ENCODE data around the gene COL1A1.

COL1A1 gene

DNA sequence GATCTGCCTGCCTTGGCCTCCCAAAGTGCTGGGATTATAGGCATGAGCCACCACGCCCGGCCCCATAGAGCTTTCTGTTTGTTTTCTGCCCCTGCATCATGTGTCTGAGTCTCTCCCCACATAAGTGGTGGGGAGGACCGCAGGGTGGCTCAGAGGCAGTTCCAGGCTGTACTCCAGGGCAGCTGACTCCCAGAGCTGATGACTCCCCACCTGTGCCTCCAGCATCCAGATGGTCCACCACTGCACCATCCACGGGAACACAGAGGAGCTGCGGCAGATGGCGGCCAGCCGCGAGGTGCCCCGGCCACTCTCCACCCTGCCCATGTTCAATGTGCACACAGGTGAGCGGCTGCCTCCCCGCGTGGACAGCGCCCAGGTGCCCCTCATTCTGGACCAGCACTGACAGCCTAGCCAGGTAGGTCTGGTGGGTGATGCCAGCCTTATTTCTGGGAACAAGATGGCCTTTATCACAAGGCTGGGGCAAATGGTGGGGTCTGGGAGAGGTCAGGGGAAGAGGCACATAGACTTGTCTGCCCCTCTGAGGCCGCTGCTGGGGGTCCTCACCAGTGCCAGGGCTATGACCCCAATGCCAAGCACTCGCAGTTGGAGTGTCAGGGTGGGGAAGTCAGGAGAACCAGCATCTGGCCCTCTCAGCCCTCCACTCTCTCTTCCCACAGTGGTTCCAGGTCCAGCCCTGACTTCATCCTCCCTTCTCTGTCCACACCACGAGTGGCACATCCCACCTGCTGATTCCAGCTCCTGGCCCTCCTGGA, 26.2 kb downstream of the COL1A1 start:
- Histone ChIP-seq H3K27ac (ENCODE audit: low read length) (no peak overlapping the region), H3K9me3 (ENCODE audit: control insufficient read depth in 1 of 2, low read length in 2 of 2) (no peaks in the 10 kb centered on the region), H3K36me3 (ENCODE audit: control insufficient read depth in 1 of 2, insufficient read depth in 2 of 2, low read length in 2 of 2) (no peaks in the 10 kb centered on the region), H3K4me3 (ENCODE audit: low read depth in 1 of 2, low read length in 2 of 2) (no peak overlapping the region), H3K4me1 (ENCODE audit: control insufficient read depth in 1 of 2, insufficient read depth in 2 of 2, low read length in 2 of 2) (peaks cover 12 to 43% of the 10 kb centered on the region in 2 donors), H3K27me3 (ENCODE audit: low read depth, low read length) (no peaks in the 10 kb centered on the region)

- Histone ChIP-seq H3K4me1 (ENCODE audit: control insufficient read depth in 1 of 2, insufficient read depth in 2 of 2, low read length in 2 of 2) (peaks cover 12 to 47% of the 10 kb centered on the region in 2 donors), H3K36me3 (ENCODE audit: control insufficient read depth in 1 of 2, insufficient read depth in 2 of 2, low read length in 2 of 2) (no peaks in the 10 kb centered on the region), H3K9me3 (ENCODE audit: control insufficient read depth in 1 of 2, low read length in 2 of 2) (no peaks in the 10 kb centered on the region), H3K27ac (ENCODE audit: low read length) (no peak overlapping the region), H3K27me3 (ENCODE audit: low read depth, low read length) (no peaks in the 10 kb centered on the region), H3K4me3 (ENCODE audit: low read depth in 1 of 2, low read length in 2 of 2) (no peak overlapping the region)
These were observed 27.0 kb downstream of the COL1A1 start for GRCh38 chr17:50174444-50174843.

GRCh38 chr17:50173335-50173941, 28.0 kb downstream of the COL1A1 start:
- Histone ChIP-seq H3K27ac (ENCODE audit: low read length) (peak overlapping the region; percentile 67), H3K36me3 (ENCODE audit: control insufficient read depth in 1 of 2, insufficient read depth in 2 of 2, low read length in 2 of 2) (no peaks in the 10 kb centered on the region), H3K4me3 (ENCODE audit: low read depth in 1 of 2, low read length in 2 of 2) (no peak overlapping the region), H3K27me3 (ENCODE audit: low read depth, low read length) (no peaks in the 10 kb centered on the region), H3K9me3 (ENCODE audit: control insufficient read depth in 1 of 2, low read length in 2 of 2) (no peaks in the 10 kb centered on the region), H3K4me1 (ENCODE audit: control insufficient read depth in 1 of 2, insufficient read depth in 2 of 2, low read length in 2 of 2) (peaks cover 12 to 52% of the 10 kb centered on the region in 2 donors)

- H3K36me3 ChIP-seq (ENCODE audit: control insufficient read depth in 1 of 2, insufficient read depth in 2 of 2, low read length in 2 of 2), result no peaks in the 10 kb centered on the region
- no peaks in the 10 kb centered on the region for H3K27me3 ChIP-seq (ENCODE audit: low read depth, low read length)
- H3K4me3 ChIP-seq (ENCODE audit: low read depth in 1 of 2, low read length in 2 of 2), result no peak overlapping the region
- peak overlapping the region; percentile 67 for H3K27ac ChIP-seq (ENCODE audit: low read length)
- peaks cover 12 to 52% of the 10 kb centered on the region in 2 donors for H3K4me1 ChIP-seq (ENCODE audit: control insufficient read depth in 1 of 2, insufficient read depth in 2 of 2, low read length in 2 of 2)
- no peaks in the 10 kb centered on the region for H3K9me3 ChIP-seq (ENCODE audit: control insufficient read depth in 1 of 2, low read length in 2 of 2)
These were observed 28.5 kb downstream of the COL1A1 start for GRCh38 chr17:50172936-50173334.

- Histone ChIP-seq H3K4me3 (ENCODE audit: low read depth in 1 of 2, low read length in 2 of 2) (no peak overlapping the region), H3K4me1 (ENCODE audit: control insufficient read depth in 1 of 2, insufficient read depth in 2 of 2, low read length in 2 of 2) (peaks cover 12 to 50% of the 10 kb centered on the region in 2 donors), H3K9me3 (ENCODE audit: control insufficient read depth in 1 of 2, low read length in 2 of 2) (no peaks in the 10 kb centered on the region), H3K27me3 (ENCODE audit: low read depth, low read length) (no peaks in the 10 kb centered on the region), H3K27ac (ENCODE audit: low read length) (no peak overlapping the region), H3K36me3 (ENCODE audit: control insufficient read depth in 1 of 2, insufficient read depth in 2 of 2, low read length in 2 of 2) (no peaks in the 10 kb centered on the region)
These were observed 29.3 kb downstream of the COL1A1 start for GRCh38 chr17:50172130-50172529.

- Histone ChIP-seq H3K9me3 (ENCODE audit: control insufficient read depth in 1 of 2, low read length in 2 of 2) (no peaks in the 10 kb centered on the region), H3K4me3 (ENCODE audit: low read depth in 1 of 2, low read length in 2 of 2) (no peak overlapping the region), H3K36me3 (ENCODE audit: control insufficient read depth in 1 of 2, insufficient read depth in 2 of 2, low read length in 2 of 2) (no peaks in the 10 kb centered on the region), H3K27ac (ENCODE audit: low read length) (no peak overlapping the region), H3K27me3 (ENCODE audit: low read depth, low read length) (no peaks in the 10 kb centered on the region), H3K4me1 (ENCODE audit: control insufficient read depth in 1 of 2, insufficient read depth in 2 of 2, low read length in 2 of 2) (peaks cover 12 to 48% of the 10 kb centered on the region in 2 donors)
These were observed 29.9 kb downstream of the COL1A1 start for GRCh38 chr17:50171371-50172071.

DNA sequence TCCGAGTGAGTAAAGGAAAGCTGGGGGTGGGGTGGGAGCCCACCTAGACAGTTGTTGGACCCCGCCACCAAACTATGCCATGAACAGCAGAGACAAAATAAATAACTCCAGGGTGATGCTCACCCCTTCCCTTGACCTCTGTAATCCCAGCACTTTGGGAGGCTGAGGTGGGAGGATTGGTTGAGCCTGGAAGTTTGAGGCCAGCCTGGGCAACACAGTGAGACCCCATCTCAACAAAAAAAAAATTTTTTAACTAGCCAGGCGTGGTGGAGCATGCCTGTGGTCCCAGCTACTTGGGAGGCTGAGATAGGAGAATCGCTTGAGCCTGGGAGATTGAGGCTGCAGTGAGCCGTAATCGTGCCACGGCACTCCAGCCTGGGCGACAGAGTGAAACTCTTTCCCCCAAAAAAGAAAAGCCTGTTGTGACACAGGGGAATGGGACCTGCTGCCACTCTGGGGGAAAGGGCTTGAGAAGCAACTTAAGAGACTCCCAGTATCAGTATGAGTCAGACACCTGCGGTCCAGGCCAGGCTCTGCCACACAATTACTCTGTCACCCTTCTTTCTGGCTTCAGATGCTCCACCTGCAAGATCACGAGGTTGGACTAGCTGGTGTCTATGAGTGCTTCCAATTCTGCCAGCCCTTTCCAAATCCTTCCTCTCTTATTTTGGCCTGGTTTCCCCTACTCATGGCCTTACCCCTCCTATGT, 30.6 kb downstream of the COL1A1 start:
- Histone ChIP-seq H3K36me3 (ENCODE audit: control insufficient read depth in 1 of 2, insufficient read depth in 2 of 2, low read length in 2 of 2) (no peaks in the 10 kb centered on the region), H3K4me1 (ENCODE audit: control insufficient read depth in 1 of 2, insufficient read depth in 2 of 2, low read length in 2 of 2) (peaks cover 10 to 45% of the 10 kb centered on the region in 2 donors), H3K27me3 (ENCODE audit: low read depth, low read length) (no peaks in the 10 kb centered on the region), H3K9me3 (ENCODE audit: control insufficient read depth in 1 of 2, low read length in 2 of 2) (no peaks in the 10 kb centered on the region), H3K4me3 (ENCODE audit: low read depth in 1 of 2, low read length in 2 of 2) (no peak overlapping the region), H3K27ac (ENCODE audit: low read length) (no peak overlapping the region)

DNA sequence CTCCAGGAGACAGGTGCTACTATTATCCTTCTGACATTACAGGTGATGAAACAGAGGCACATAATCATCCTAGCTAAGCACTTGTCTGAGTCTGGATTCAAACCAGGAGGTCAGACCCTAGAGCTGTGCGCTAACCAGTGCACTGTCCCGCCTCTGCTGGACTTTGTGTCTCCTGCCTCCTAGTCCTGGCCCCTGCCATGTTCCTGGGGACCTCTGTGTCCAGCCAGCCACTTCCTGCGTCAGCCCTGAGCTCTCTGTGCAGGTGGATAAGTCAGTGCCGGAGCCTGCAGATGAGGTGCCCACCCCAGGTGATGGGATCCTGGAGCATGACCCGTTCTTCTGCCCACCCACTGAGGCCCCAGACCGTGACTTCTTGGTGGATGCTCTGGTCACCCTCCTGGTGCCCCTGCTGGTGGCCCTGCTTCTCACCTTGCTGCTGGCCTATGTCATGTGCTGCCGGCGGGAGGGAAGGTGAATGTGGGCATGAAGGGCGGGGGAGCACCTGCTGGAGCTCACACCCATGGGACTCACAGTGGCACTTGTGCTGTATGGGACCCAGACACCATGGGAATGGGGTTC, 31.5 kb downstream of the COL1A1 start:
- Histone ChIP-seq H3K36me3 (ENCODE audit: control insufficient read depth in 1 of 2, insufficient read depth in 2 of 2, low read length in 2 of 2) (no peaks in the 10 kb centered on the region), H3K4me3 (ENCODE audit: low read depth in 1 of 2, low read length in 2 of 2) (no peak overlapping the region), H3K4me1 (ENCODE audit: control insufficient read depth in 1 of 2, insufficient read depth in 2 of 2, low read length in 2 of 2) (peaks cover 10 to 45% of the 10 kb centered on the region in 2 donors), H3K27ac (ENCODE audit: low read length) (no peak overlapping the region), H3K9me3 (ENCODE audit: control insufficient read depth in 1 of 2, low read length in 2 of 2) (no peaks in the 10 kb centered on the region), H3K27me3 (ENCODE audit: low read depth, low read length) (no peaks in the 10 kb centered on the region)

GRCh38 chr17:50169121-50169764, 32.2 kb downstream of the COL1A1 start:
- Histone ChIP-seq H3K27ac (ENCODE audit: low read length) (no peak overlapping the region), H3K4me3 (ENCODE audit: low read depth in 1 of 2, low read length in 2 of 2) (no peak overlapping the region), H3K9me3 (ENCODE audit: control insufficient read depth in 1 of 2, low read length in 2 of 2) (no peaks in the 10 kb centered on the region), H3K4me1 (ENCODE audit: control insufficient read depth in 1 of 2, insufficient read depth in 2 of 2, low read length in 2 of 2) (peaks cover 10 to 46% of the 10 kb centered on the region in 2 donors), H3K36me3 (ENCODE audit: control insufficient read depth in 1 of 2, insufficient read depth in 2 of 2, low read length in 2 of 2) (no peaks in the 10 kb centered on the region), H3K27me3 (ENCODE audit: low read depth, low read length) (no peaks in the 10 kb centered on the region)

DNA sequence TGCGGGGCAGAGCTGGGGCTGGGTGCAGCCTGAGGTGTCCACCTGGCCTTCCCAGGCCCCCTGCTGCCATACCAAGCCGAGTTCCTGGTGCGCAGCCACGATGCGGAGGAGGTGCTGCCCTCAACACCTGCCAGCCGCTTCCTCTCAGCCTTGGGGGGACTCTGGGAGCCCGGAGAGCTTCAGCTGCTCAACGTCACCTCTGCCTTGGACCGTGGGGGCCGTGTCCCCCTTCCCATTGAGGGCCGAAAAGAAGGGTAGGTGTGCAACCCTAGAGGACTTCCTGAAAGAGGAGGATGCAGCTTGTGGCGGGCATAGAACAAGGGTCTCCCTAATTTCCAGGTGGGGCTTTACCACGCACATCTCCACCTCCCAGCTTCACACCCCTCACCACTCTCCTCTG, 33.1 kb downstream of the COL1A1 start:
- Histone ChIP-seq H3K27me3 (ENCODE audit: low read depth, low read length) (no peaks in the 10 kb centered on the region), H3K4me3 (ENCODE audit: low read depth in 1 of 2, low read length in 2 of 2) (no peak overlapping the region), H3K27ac (ENCODE audit: low read length) (no peak overlapping the region), H3K4me1 (ENCODE audit: control insufficient read depth in 1 of 2, insufficient read depth in 2 of 2, low read length in 2 of 2) (peaks cover 8 to 50% of the 10 kb centered on the region in 2 donors), H3K9me3 (ENCODE audit: control insufficient read depth in 1 of 2, low read length in 2 of 2) (no peaks in the 10 kb centered on the region), H3K36me3 (ENCODE audit: control insufficient read depth in 1 of 2, insufficient read depth in 2 of 2, low read length in 2 of 2) (no peaks in the 10 kb centered on the region)
